Activated T-helper 9 cell treated with anti-CD3 and anti-CD28 coated beads, Interleukin-2, amount 50 U/mL, for 16 hours (primary cell): ENCODE measurements around the gene ERAL1.
"Not testable (repeated sequence)": the region's sequence is repeated elsewhere in the genome, so short reads cannot be mapped to it uniquely, and the experiment has no call there.

Source experiments
- DNase-seq: peaks from one replicate; pipeline ENCODE4 v3.0.0-alpha.2; 2020; ENCODE audit warnings: low read depth

ERAL1 gene

GRCh38 chr17:28854457-28855335 lies at the start of gene ERAL1:
ERAL1 (plus strand) TSS chr17:28855016; CDS start chr17:28855035, 19 bp downstream.
- peak; percentile 72 for DNase-seq

- no peak for DNase-seq
These were observed 46.7 kb upstream of the ERAL1 start for GRCh38 chr17:28807925-28808634.

- no peak for DNase-seq
These were observed 44.4 kb upstream of the ERAL1 start for GRCh38 chr17:28810437-28810836.

GRCh38 chr17:28811651-28812090 lies 43.1 kb upstream of the ERAL1 start:
- no peak for DNase-seq

- peak; percentile 94 for DNase-seq
These were observed 42.6 kb upstream of the ERAL1 start for GRCh38 chr17:28812091-28812747.

GRCh38 chr17:28812748-28813377 lies 42.0 kb upstream of the ERAL1 start:
- DNase-seq: no peak

GRCh38 chr17:28816540-28816939 lies 38.3 kb upstream of the ERAL1 start:
- DNase-seq: no peak

GRCh38 chr17:28818819-28819221 lies 36.0 kb upstream of the ERAL1 start:
- no peak for DNase-seq

GRCh38 chr17:28819582-28819981 lies 35.2 kb upstream of the ERAL1 start:
- no peak for DNase-seq

GRCh38 chr17:28827672-28828071 lies 27.1 kb upstream of the ERAL1 start:
- DNase-seq: no peak

GRCh38 chr17:28828294-28829040 lies 26.3 kb upstream of the ERAL1 start:
- no peak for DNase-seq

- no peak for DNase-seq
These were observed 20.4 kb upstream of the ERAL1 start for GRCh38 chr17:28834420-28834819.

- DNase-seq: not testable (repeated sequence)
These were observed 18.3 kb upstream of the ERAL1 start for GRCh38 chr17:28836541-28836940.

- DNase-seq: no peak
These were observed 15.6 kb upstream of the ERAL1 start for GRCh38 chr17:28839221-28839620.

GRCh38 chr17:28841901-28842281 lies 12.9 kb upstream of the ERAL1 start:
- no peak for DNase-seq

- DNase-seq: peak; percentile 82
These were observed 12.4 kb upstream of the ERAL1 start, which contains the start of gene FAM222B for GRCh38 chr17:28842282-28843012. FAM222B (minus strand) TSS chr17:28842790; CDS start chr17:28766667, 76,123 bp downstream.

GRCh38 chr17:28843816-28844148 lies 11.0 kb upstream of the ERAL1 start:
- DNase-seq: no peak

GRCh38 chr17:28846231-28846630 lies 8.6 kb upstream of the ERAL1 start:
- DNase-seq: no peak

- DNase-seq: not testable (repeated sequence)
These were observed 8.1 kb upstream of the ERAL1 start for GRCh38 chr17:28846699-28847098.

GRCh38 chr17:28848667-28849066 lies 6.1 kb upstream of the ERAL1 start:
- DNase-seq: peak; percentile 34

- no peak for DNase-seq
These were observed 5.5 kb upstream of the ERAL1 start for GRCh38 chr17:28849281-28849680.
